GM19023 (cell line): Measurements from ENCODE around the gene USP15.

Source experiments
- ATAC-seq: cut with Tn5 transposase; IDR thresholded peaks from one replicate; pipeline ENCODE4 v1.9.1; 2021; ENCODE audit warnings: mild to moderate bottlenecking, moderate library complexity; ENCODE audit not compliant: unreplicated experiment

Gene USP15

GRCh38 chr12:62279961-62280360, 19.8 kb downstream of the USP15 start:
- no peak for ATAC-seq

- no peak for ATAC-seq
These were observed 22.0 kb downstream of the USP15 start for GRCh38 chr12:62282057-62282774.

GRCh38 chr12:62284749-62285148, 24.5 kb downstream of the USP15 start:
- ATAC-seq = no peak

GRCh38 chr12:62285284-62285683, 25.1 kb downstream of the USP15 start:
- no peak for ATAC-seq

- no peak for ATAC-seq
These were observed 28.1 kb downstream of the USP15 start for GRCh38 chr12:62288328-62288727.

- no peak for ATAC-seq
These were observed 30.6 kb downstream of the USP15 start for GRCh38 chr12:62290846-62291245.

GRCh38 chr12:62291864-62292760, 31.9 kb downstream of the USP15 start:
- ATAC-seq = no peak

- ATAC-seq = no peak
These were observed 32.6 kb downstream of the USP15 start for GRCh38 chr12:62292761-62293344.

- no peak for ATAC-seq
These were observed 34.2 kb downstream of the USP15 start for GRCh38 chr12:62294378-62294777.

GRCh38 chr12:62296001-62296400, 35.8 kb downstream of the USP15 start:
- ATAC-seq = no peak

GRCh38 chr12:62297321-62297720, 37.1 kb downstream of the USP15 start:
- ATAC-seq = no peak

GRCh38 chr12:62299617-62300016, 39.4 kb downstream of the USP15 start:
- no peak for ATAC-seq

GRCh38 chr12:62301080-62301798, 41.0 kb downstream of the USP15 start:
- ATAC-seq = no peak

- ATAC-seq = no peak
These were observed 41.6 kb downstream of the USP15 start for GRCh38 chr12:62301799-62302133.

- no peak for ATAC-seq
These were observed 44.4 kb downstream of the USP15 start for GRCh38 chr12:62304560-62304959.

- ATAC-seq = no peak
These were observed 45.6 kb downstream of the USP15 start for GRCh38 chr12:62305778-62306177.

GRCh38 chr12:62306569-62307530, 46.6 kb downstream of the USP15 start:
- no peak for ATAC-seq

- no peak for ATAC-seq
These were observed 48.0 kb downstream of the USP15 start for GRCh38 chr12:62308201-62308600.

- ATAC-seq = no peak
These were observed 53.6 kb downstream of the USP15 start for GRCh38 chr12:62313727-62314380.

GRCh38 chr12:62317017-62317416, 56.8 kb downstream of the USP15 start:
- ATAC-seq = no peak
